K562 (cell line): ENCODE results near the gene APCDD1. TPM values are rescaled to one million over a fixed set of nuclear protein-coding genes. Genes with fewer than 3 reads are reported as not detected.

Experiments used
- ATAC-seq: fragments of 200-7000 bp; cut with Tn5 transposase; 3 replicates; pipeline ENCODE4 v1.9.1; 2020; ENCODE audit warnings: moderate library complexity
- BruUV-seq: library from RNA; stranded (reverse); fragments of 400-500 nt; replicated peaks from 2 replicates; lab custom pipeline; 2021; lab: Mats Ljungman, UMichigan
- CTCF ChIA-PET: fragments of 300-600 bp; formaldehyde crosslinking; extraction: SDS; loops from one replicate; lab custom pipeline; 2021; ENCODE audit warnings: low intra/inter-chr PET ratio; lab: Yijun Ruan, JAX
- POLR2A ChIA-PET: fragments of 300-600, 350-650 bp; sonication (Branson Sonifier 250); formaldehyde crosslinking; extraction: SDS; loops from one replicate; lab custom pipeline; 2021; ENCODE audit warnings: antibody characterized with exemption, inconsistent platforms; lab: Yijun Ruan, JAX
- DNase-seq, 4 experiments: peaks; one replicate each; pipeline versions ENCODE4 v3.0.0 to v3.0.0-alpha.2; 2011 to 2018; ENCODE audit warnings: low spot score in 3 of 4, mixed read lengths in 3 of 4; ENCODE audit errors: extremely low read depth in 1 of 4
- FAIRE-seq: peaks from 2 replicates; lab custom pipeline; 2011; peaks lifted over from hg19 to GRCh38; lab: Jason Lieb, UNC
- H2AFZ ChIP-seq: 2 replicates; pipeline ENCODE4 v1.6.0; 2011; ENCODE audit warnings: low read depth, low read length, control low read depth, inconsistent platforms
- H3K27ac ChIP-seq: fragments of 200-600 bp; 3 replicates; pipeline ENCODE4 v1.8.0; 2011; ENCODE audit warnings: low read depth, mild to moderate bottlenecking, control low read depth, inconsistent platforms, low read length, moderate library complexity, mixed read lengths; ENCODE audit errors: extremely low read depth
- H3K27me3 ChIP-seq, 2 experiments: fragments of 300-600 bp in 1 of 2; 2 replicates in 1 of 2; 3 replicates in 1 of 2; pipeline versions ENCODE4 v1.6.0 to v1.8.0; 2011; ENCODE audit warnings: inconsistent platforms in 2 of 2, low read length in 2 of 2, mild to moderate bottlenecking in 1 of 2, mixed read lengths in 1 of 2, moderate library complexity in 1 of 2; ENCODE audit not compliant: control insufficient read depth in 2 of 2, insufficient read depth in 2 of 2
- H3K36me3 ChIP-seq: fragments of 300-600 bp; 3 replicates; pipeline ENCODE4 v1.8.0; 2011; ENCODE audit warnings: mild to moderate bottlenecking, low read length, inconsistent platforms; ENCODE audit not compliant: control insufficient read depth, insufficient read depth
- H3K4me1 ChIP-seq, 2 experiments: fragments of 200-600 bp in 1 of 2; replicated peaks in 1 of 2; 2 replicates in 1 of 2; 3 replicates in 1 of 2; pipeline versions ENCODE4 v1.5.1 to v1.8.0; 2011; ENCODE audit warnings: inconsistent platforms in 2 of 2, low read length in 2 of 2, mild to moderate bottlenecking in 1 of 2, mixed read lengths in 1 of 2, moderate library complexity in 1 of 2; ENCODE audit not compliant: control insufficient read depth in 2 of 2, insufficient read depth in 2 of 2
- H3K4me2 ChIP-seq: 2 replicates; pipeline ENCODE4 v1.6.1; 2011; ENCODE audit warnings: low read length, control low read depth, inconsistent platforms, mixed read lengths; ENCODE audit not compliant: insufficient read depth
- H3K4me3 ChIP-seq: fragments of 200-600 bp; sonication (generic), shearing (Covaris generic); 2 replicates; pipeline ENCODE4 v1.5.1; 2016; ENCODE audit warnings: control low read depth, inconsistent platforms
- H3K79me2 ChIP-seq: fragments of 200-600 bp; 3 replicates; pipeline ENCODE4 v1.8.0; 2011; ENCODE audit warnings: low read length, inconsistent platforms; ENCODE audit not compliant: control insufficient read depth, insufficient read depth
- H3K9ac ChIP-seq, 2 experiments: 2 replicates each; pipeline versions ENCODE4 v1.6.0 to v1.6.1; 2011; ENCODE audit warnings: low read depth in 2 of 2, low read length in 2 of 2, control low read depth in 1 of 2, inconsistent platforms in 1 of 2, mild to moderate bottlenecking in 1 of 2, mixed read lengths in 1 of 2; ENCODE audit not compliant: insufficient read depth in 1 of 2
- H3K9me1 ChIP-seq: one replicate; pipeline ENCODE4 v1.6.0; 2011; ENCODE audit warnings: inconsistent platforms, mild to moderate bottlenecking, low read length, moderate library complexity; ENCODE audit not compliant: control insufficient read depth, insufficient read depth
- H3K9me3 ChIP-seq: replicated peaks from 2 replicates; pipeline ENCODE4 v1.5.1; 2011; ENCODE audit warnings: low read depth, low read length, inconsistent platforms; ENCODE audit not compliant: control insufficient read depth, insufficient read depth
- H4K20me1 ChIP-seq: replicated peaks from 2 replicates; pipeline ENCODE4 v1.6.1; 2011; ENCODE audit warnings: low read length, inconsistent platforms, mixed read lengths; ENCODE audit not compliant: control insufficient read depth, insufficient read depth
- AFF1 ChIP-seq, 2 experiments: fragments of 450-650 bp; IDR thresholded peaks; 2 replicates each; pipeline ENCODE4 v1.6.1; 2018; ENCODE audit warnings: mild to moderate bottlenecking in 2 of 2, low read depth in 1 of 2; ENCODE audit not compliant: partially characterized antibody in 2 of 2
- BMI1 ChIP-seq: fragments of 150-350 bp; IDR thresholded peaks from 2 replicates; pipeline ENCODE4 v1.6.1; 2014; ENCODE audit warnings: low read length
- CEBPG ChIP-seq, 3 experiments: fragments of 200-800 bp in 1 of 3; sonication (Bioruptor generic) in 1 of 3; sonication (generic) in 1 of 3; formaldehyde crosslinking in 1 of 3; IDR thresholded peaks in 2 of 3; conservative IDR thresholded peaks in 1 of 3; 2 replicates each; pipeline versions ENCODE4 v1.6.1 to v1.8.0; 2016 to 2022; ENCODE audit warnings: missing compliant biosample characterization in 2 of 3, missing genetic modification characterization in 2 of 3, mild to moderate bottlenecking in 1 of 3, missing genetic modification reagents in 1 of 3
- MIER1 ChIP-seq: fragments of 450-650 bp; IDR thresholded peaks from 2 replicates; pipeline ENCODE4 v1.6.1; 2016; ENCODE audit warnings: antibody characterized with exemption, mild to moderate bottlenecking, low read depth
- ZNF408 ChIP-seq: fragments of 250-450 bp; sonication (Bioruptor Pico); IDR thresholded peaks from 2 replicates; pipeline ENCODE4 v1.4.0; 2020; ENCODE audit warnings: low read depth, mild to moderate bottlenecking, moderate library complexity
- ZNF436 ChIP-seq: fragments of 250-450, 450-650 bp; sonication (Bioruptor Pico); formaldehyde crosslinking; IDR thresholded peaks from 2 replicates; pipeline ENCODE4 v1.7.0; 2020; ENCODE audit warnings: mild to moderate bottlenecking
- WGBS: fragments of 100-300 bp; shearing (Covaris generic); methylation state at CpG from one replicate; pipeline ENCODE4 v1.1.6; 2016; ENCODE audit warnings: low coverage, mixed read lengths; ENCODE audit not compliant: insufficient coverage; ENCODE audit errors: missing lambda C conversion rate; 5-methylcytosine and 5-hydroxymethylcytosine counted together
- in situ Hi-C: fragments of 300-500 bp; cut with MboI; formaldehyde crosslinking; loops from 4 replicates; pipeline ENCODE4 v1.15.0; 2018; ENCODE audit warnings: inconsistent platforms, mixed read lengths
- intact Hi-C: fragments of 100-400 bp; cut with micrococcal nuclease; formaldehyde crosslinking; loops from 2 replicates; pipeline ENCODE4 v1.14.2; 2022
- polyA plus RNA-seq, 8 experiments: library from polyadenylated mRNA; depleted of rRNA in 4 of 8; stranded (reverse) in 5 of 8; unstranded in 3 of 8; fragments of >200 nt; fragmentation: Nextera tagmentation in 2 of 8; fragmentation: Illumina TruSeq in 1 of 8; extraction: Ambion mirVana in 2 of 8; extraction: Trizol in 1 of 8; gene quantifications; 2 replicates each; pipeline versions ENCODE4 v1.2.1 to v1.2.3, GENCODE V29; 2011 to 2014; ENCODE audit warnings: inconsistent platforms in 1 of 8, missing spikeins in 1 of 8
- total RNA-seq, 7 experiments: library from RNA; depleted of rRNA in 6 of 7; stranded (reverse); fragments of >200 nt in 6 of 7; fragmentation: Illumina TruSeq in 2 of 7; extraction: Trizol in 2 of 7; gene quantifications; 2 replicates each; pipeline versions ENCODE4 v1.2.1 to v1.2.3, GENCODE V29; 2011 to 2021; ENCODE audit warnings: low replicate concordance in 1 of 7
- TF ChIP-seq, protein P1 (sequence below): sonication (generic); formaldehyde crosslinking; IDR thresholded peaks from 2 replicates; pipeline ENCODE4 v1.8.0; 2022; ENCODE audit warnings: missing genetic modification reagents, mild to moderate bottlenecking, borderline replicate concordance
- TF ChIP-seq, protein P2 (sequence below): fragments of 450-650 bp; formaldehyde crosslinking; IDR thresholded peaks from 2 replicates; pipeline ENCODE4 v1.4.0; 2020; ENCODE audit warnings: mild to moderate bottlenecking, mixed read lengths

APCDD1 gene
- total and polyA plus RNA-seq, 9 of the 15 experiments (the other 6 are each of a cell fraction or from before 2014, with no cell fraction given) = 0.07 TPM; not detected in 8

GRCh38 chr18:10511236-10511635, 56.8 kb downstream of the APCDD1 start:
- no peaks in the 10 kb centered on the region for H3K36me3 ChIP-seq
- no peak overlapping the region for H2AFZ ChIP-seq
- no TSS peak for BruUV-seq
- H3K9ac ChIP-seq = no peak overlapping the region
- ChIA-PET POLR2A (interaction anchor here (1.5 kb wide), 1 partner anchor 11 kb away, joined by 4 read pairs; no protein-coding TSS in a partner anchor), CTCF (no interaction called here)
- in situ Hi-C loops = no loop called here
- intact Hi-C loops = no loop called here
- H3K4me1 ChIP-seq = no peaks in the 10 kb centered on the region
- H3K4me2 ChIP-seq = no peak overlapping the region
- ATAC-seq (no peak), DNase-seq (no peak), FAIRE-seq (no peak)
- no peak overlapping the region for H3K4me3 ChIP-seq
- peaks cover 2% of the 10 kb centered on the region for H3K9me3 ChIP-seq
- no peak overlapping the region for H3K27ac ChIP-seq
- peaks cover 5 to 17% of the 10 kb centered on the region in 2 experiments; a peak in 3 of 5 replicates for H3K27me3 ChIP-seq
- H4K20me1 ChIP-seq = no peaks in the 10 kb centered on the region
- 0% methylated on average over 2 of the region's 2 CpGs for WGBS
- no peaks in the 10 kb centered on the region for H3K79me2 ChIP-seq
- H3K9me1 ChIP-seq = no peaks in the 10 kb centered on the region
- TF ChIP-seq CEBPG (CRISPR knock-in tag; IDR thresholded peaks at IDR 0.05) = no peak
- no peak for TF ChIP-seq CEBPG (tag; conservative IDR thresholded peaks at IDR 0.05 in 1 of 2, IDR thresholded peaks at IDR 0.05 in 1 of 2)
- TF ChIP-seq, protein P1, sequence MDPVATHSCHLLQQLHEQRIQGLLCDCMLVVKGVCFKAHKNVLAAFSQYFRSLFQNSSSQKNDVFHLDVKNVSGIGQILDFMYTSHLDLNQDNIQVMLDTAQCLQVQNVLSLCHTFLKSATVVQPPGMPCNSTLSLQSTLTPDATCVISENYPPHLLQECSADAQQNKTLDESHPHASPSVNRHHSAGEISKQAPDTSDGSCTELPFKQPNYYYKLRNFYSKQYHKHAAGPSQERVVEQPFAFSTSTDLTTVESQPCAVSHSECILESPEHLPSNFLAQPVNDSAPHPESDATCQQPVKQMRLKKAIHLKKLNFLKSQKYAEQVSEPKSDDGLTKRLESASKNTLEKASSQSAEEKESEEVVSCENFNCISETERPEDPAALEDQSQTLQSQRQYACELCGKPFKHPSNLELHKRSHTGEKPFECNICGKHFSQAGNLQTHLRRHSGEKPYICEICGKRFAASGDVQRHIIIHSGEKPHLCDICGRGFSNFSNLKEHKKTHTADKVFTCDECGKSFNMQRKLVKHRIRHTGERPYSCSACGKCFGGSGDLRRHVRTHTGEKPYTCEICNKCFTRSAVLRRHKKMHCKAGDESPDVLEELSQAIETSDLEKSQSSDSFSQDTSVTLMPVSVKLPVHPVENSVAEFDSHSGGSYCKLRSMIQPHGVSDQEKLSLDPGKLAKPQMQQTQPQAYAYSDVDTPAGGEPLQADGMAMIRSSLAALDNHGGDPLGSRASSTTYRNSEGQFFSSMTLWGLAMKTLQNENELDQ = no peak
- TF ChIP-seq, protein P2, sequence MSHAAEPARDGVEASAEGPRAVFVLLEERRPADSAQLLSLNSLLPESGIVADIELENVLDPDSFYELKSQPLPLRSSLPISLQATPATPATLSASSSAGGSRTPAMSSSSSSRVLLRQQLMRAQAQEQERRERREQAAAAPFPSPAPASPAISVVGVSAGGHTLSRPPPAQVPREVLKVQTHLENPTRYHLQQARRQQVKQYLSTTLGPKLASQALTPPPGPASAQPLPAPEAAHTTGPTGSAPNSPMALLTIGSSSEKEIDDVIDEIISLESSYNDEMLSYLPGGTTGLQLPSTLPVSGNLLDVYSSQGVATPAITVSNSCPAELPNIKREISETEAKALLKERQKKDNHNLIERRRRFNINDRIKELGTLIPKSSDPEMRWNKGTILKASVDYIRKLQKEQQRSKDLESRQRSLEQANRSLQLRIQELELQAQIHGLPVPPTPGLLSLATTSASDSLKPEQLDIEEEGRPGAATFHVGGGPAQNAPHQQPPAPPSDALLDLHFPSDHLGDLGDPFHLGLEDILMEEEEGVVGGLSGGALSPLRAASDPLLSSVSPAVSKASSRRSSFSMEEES (CRISPR knock-in tag) = no peak
- TF ChIP-seq MIER1 = no peak
- no peak for TF ChIP-seq BMI1
- TF ChIP-seq ZNF436 (CRISPR knock-in tag) = no peak
- TF ChIP-seq ZNF408 (CRISPR knock-in tag) = no peak
- TF ChIP-seq AFF1 (IDR thresholded peaks at IDR 0.05; ENCODE audit: low read depth in 1 of 2, partially characterized antibody in 2 of 2) = no peak
